ENCODE results near the gene HAX1. TPM values are rescaled to one million over a fixed set of nuclear protein-coding genes. Genes with fewer than 3 reads are reported as not detected.

HAX1 gene
- total and polyA plus RNA-seq, 2 experiments from 2014 or later = 80.0 to 104 TPM

DNA sequence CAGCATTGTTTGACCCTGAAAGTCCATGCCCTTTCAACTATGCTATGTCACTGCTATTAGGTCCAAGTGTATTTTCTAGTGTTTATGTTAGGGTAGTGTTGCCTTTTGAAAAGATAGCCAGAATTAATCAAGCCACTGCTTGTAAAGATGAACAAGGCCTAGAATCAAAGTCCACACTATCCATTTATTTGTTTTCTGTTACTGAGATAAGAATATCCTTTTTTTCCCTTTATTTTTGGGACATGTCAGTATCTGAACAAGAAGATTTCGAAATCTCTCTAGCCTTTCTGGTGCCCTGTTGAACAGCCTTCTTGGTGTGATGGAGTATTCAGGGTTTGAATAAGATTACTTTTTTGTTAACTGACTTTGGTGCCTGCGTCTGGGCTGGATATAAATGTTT lies 35.0 kb upstream of the HAX1 start:
- Histone ChIP-seq H3K9me3 (ENCODE audit: low read depth) (no peaks in the 10 kb centered on the region), H3K4me2 (peak overlapping the region; percentile 43), H3K4me3 (no peak overlapping the region), H3K4me1 (ENCODE audit: insufficient read depth) (no peaks in the 10 kb centered on the region), H3K36me3 (replicated peaks; ENCODE audit: insufficient read depth, low read depth) (peaks cover 5% of the 10 kb centered on the region), H2AFZ (no peak overlapping the region), H3K27ac (peak overlapping the region; percentile 36), H3K9me2 (replicated peaks; ENCODE audit: insufficient read depth) (no peaks in the 10 kb centered on the region), H4K20me1 (ENCODE audit: insufficient read depth, poor library complexity, severe bottlenecking) (peaks cover 48% of the 10 kb centered on the region), H3K27me3 (no peaks in the 10 kb centered on the region), H3K79me2 (peaks cover 94% of the 10 kb centered on the region)
- WGBS (ENCODE audit: low lambda C conversion rate, missing lambda C conversion rate) = 75% methylated on average over 2 of the region's 2 CpGs
- no peak for TF ChIP-seq EZH2 (IDR thresholded peaks at IDR 0.05; ENCODE audit: borderline replicate concordance)
- no peak for TF ChIP-seq EZH2phosphoT487 (IDR thresholded peaks at IDR 0.05; ENCODE audit: low read depth, severe bottlenecking, unreplicated experiment)
- TF ChIP-seq, protein P1, sequence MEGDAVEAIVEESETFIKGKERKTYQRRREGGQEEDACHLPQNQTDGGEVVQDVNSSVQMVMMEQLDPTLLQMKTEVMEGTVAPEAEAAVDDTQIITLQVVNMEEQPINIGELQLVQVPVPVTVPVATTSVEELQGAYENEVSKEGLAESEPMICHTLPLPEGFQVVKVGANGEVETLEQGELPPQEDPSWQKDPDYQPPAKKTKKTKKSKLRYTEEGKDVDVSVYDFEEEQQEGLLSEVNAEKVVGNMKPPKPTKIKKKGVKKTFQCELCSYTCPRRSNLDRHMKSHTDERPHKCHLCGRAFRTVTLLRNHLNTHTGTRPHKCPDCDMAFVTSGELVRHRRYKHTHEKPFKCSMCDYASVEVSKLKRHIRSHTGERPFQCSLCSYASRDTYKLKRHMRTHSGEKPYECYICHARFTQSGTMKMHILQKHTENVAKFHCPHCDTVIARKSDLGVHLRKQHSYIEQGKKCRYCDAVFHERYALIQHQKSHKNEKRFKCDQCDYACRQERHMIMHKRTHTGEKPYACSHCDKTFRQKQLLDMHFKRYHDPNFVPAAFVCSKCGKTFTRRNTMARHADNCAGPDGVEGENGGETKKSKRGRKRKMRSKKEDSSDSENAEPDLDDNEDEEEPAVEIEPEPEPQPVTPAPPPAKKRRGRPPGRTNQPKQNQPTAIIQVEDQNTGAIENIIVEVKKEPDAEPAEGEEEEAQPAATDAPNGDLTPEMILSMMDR (IDR thresholded peaks at IDR 0.05; ENCODE audit: poor library complexity) = no peak
- DNase-seq (ENCODE audit: low spot score) = no peak

- no peak for DNase-seq (ENCODE audit: low spot score)
- Histone ChIP-seq H3K4me3 (no peak overlapping the region), H3K36me3 (replicated peaks; ENCODE audit: insufficient read depth, low read depth) (peaks cover 5% of the 10 kb centered on the region), H3K79me2 (peaks cover 94% of the 10 kb centered on the region), H3K9me3 (ENCODE audit: low read depth) (no peaks in the 10 kb centered on the region), H3K4me1 (ENCODE audit: insufficient read depth) (no peaks in the 10 kb centered on the region), H3K9me2 (replicated peaks; ENCODE audit: insufficient read depth) (no peaks in the 10 kb centered on the region), H3K4me2 (peak overlapping the region; percentile 43), H2AFZ (no peak overlapping the region), H4K20me1 (ENCODE audit: insufficient read depth, poor library complexity, severe bottlenecking) (peaks cover 46% of the 10 kb centered on the region), H3K27me3 (no peaks in the 10 kb centered on the region), H3K27ac (peak overlapping the region; percentile 36)
- WGBS (ENCODE audit: low lambda C conversion rate, missing lambda C conversion rate) = 85% methylated on average over 6 of the region's 6 CpGs
- TF ChIP-seq, protein P1 (IDR thresholded peaks at IDR 0.05; ENCODE audit: poor library complexity) = no peak
- TF ChIP-seq EZH2 (IDR thresholded peaks at IDR 0.05; ENCODE audit: borderline replicate concordance) (no peak), EZH2phosphoT487 (IDR thresholded peaks at IDR 0.05; ENCODE audit: low read depth, severe bottlenecking, unreplicated experiment) (no peak)
Measured at GRCh38 chr1:154237880-154238506, 34.4 kb upstream of the HAX1 start.

- Histone ChIP-seq H3K79me2 (peaks cover 93% of the 10 kb centered on the region), H3K9me3 (ENCODE audit: low read depth) (no peaks in the 10 kb centered on the region), H2AFZ (no peak overlapping the region), H3K4me3 (no peak overlapping the region), H3K4me2 (no peak overlapping the region), H3K4me1 (ENCODE audit: insufficient read depth) (no peaks in the 10 kb centered on the region), H3K27me3 (no peaks in the 10 kb centered on the region), H3K36me3 (replicated peaks; ENCODE audit: insufficient read depth, low read depth) (peaks cover 9% of the 10 kb centered on the region), H4K20me1 (ENCODE audit: insufficient read depth, poor library complexity, severe bottlenecking) (peaks cover 40% of the 10 kb centered on the region), H3K27ac (no peak overlapping the region), H3K9me2 (replicated peaks; ENCODE audit: insufficient read depth) (no peaks in the 10 kb centered on the region)
- WGBS (ENCODE audit: low lambda C conversion rate, missing lambda C conversion rate) = 94% methylated on average over 3 of the region's 3 CpGs
- TF ChIP-seq EZH2phosphoT487 (IDR thresholded peaks at IDR 0.05; ENCODE audit: low read depth, severe bottlenecking, unreplicated experiment) = no peak
- no peak for TF ChIP-seq EZH2 (IDR thresholded peaks at IDR 0.05; ENCODE audit: borderline replicate concordance)
- TF ChIP-seq, protein P1 (IDR thresholded peaks at IDR 0.05; ENCODE audit: poor library complexity) = no peak
- no peak for DNase-seq (ENCODE audit: low spot score)
Measured at GRCh38 chr1:154239491-154239890, 32.9 kb upstream of the HAX1 start.
